ENCODE results near the gene TNF. TPM values are rescaled to one million over a fixed set of nuclear protein-coding genes. Genes with fewer than 3 reads are reported as not detected.
A peak's percentile ranks its signal among the peaks of the same experiment; 100 is the strongest.

The TNF gene
- total and polyA plus RNA-seq, 2 of the 13 experiments (the other 11 are each of a cell fraction or from before 2014, with no cell fraction given): not detected

- TF ChIP-seq AHDC1 (CRISPR knock-in tag; IDR thresholded peaks at IDR 0.05; ENCODE audit: borderline replicate concordance) (no peak), KLF15 (CRISPR knock-in tag; IDR thresholded peaks at IDR 0.05; ENCODE audit: borderline replicate concordance) (no peak), EEA1 (CRISPR knock-in tag; IDR thresholded peaks at IDR 0.05; ENCODE audit: borderline replicate concordance) (no peak), ATF6 (CRISPR knock-in tag; conservative IDR thresholded peaks at IDR 0.05) (no peak), ZBTB7A (CRISPR knock-in tag; IDR thresholded peaks at IDR 0.05) (no peak), FOXK2 (IDR thresholded peaks at IDR 0.05) (0 out of 2 replicates have a peak, but pooled peaks have one; percentile 15), ZNF777 (CRISPR knock-in tag; IDR thresholded peaks at IDR 0.05) (no peak), ETV6 (CRISPR knock-in tag; conservative IDR thresholded peaks at IDR 0.05) (no peak), ZNF850 (CRISPR knock-in tag; conservative IDR thresholded peaks at IDR 0.05) (no peak), KMT2B (CRISPR knock-in tag; IDR thresholded peaks at IDR 0.05) (peak; percentile 19; the same call in 1 of the 2 replicates), DNMT3B (CRISPR knock-in tag; conservative IDR thresholded peaks at IDR 0.05) (no peak), KAT2B (IDR thresholded peaks at IDR 0.05; ENCODE audit: borderline replicate concordance, low read depth, low read length) (no peak), PCBP1 (IDR thresholded peaks at IDR 0.05; ENCODE audit: borderline replicate concordance, low read depth, low read length) (no peak), RCOR2 (CRISPR knock-in tag; IDR thresholded peaks at IDR 0.05) (no peak), SP5 (CRISPR knock-in tag; IDR thresholded peaks at IDR 0.05; ENCODE audit: borderline replicate concordance, low read depth) (no peak), CCDC6 (CRISPR knock-in tag; IDR thresholded peaks at IDR 0.05) (no peak), ZBED4 (CRISPR knock-in tag; IDR thresholded peaks at IDR 0.05; ENCODE audit: borderline replicate concordance) (no peak), ZNF761 (CRISPR knock-in tag; conservative IDR thresholded peaks at IDR 0.05) (no peak), MTF2 (CRISPR knock-in tag; IDR thresholded peaks at IDR 0.05; ENCODE audit: borderline replicate concordance) (0 out of 2 replicates have a peak, but pooled peaks have one; percentile 4), ZNF317 (CRISPR knock-in tag; IDR thresholded peaks at IDR 0.05) (no peak)
Measured at GRCh38 chr6:31621320-31621939, 46.1 kb downstream of the TNF start (continued).
